GM19395 (cell line): Measurements from ENCODE around the gene KIF7.

Experiments
- ATAC-seq: cut with Tn5 transposase; IDR thresholded peaks from one replicate; pipeline ENCODE4 v1.9.1; 2021; ENCODE audit warnings: mild to moderate bottlenecking, moderate library complexity; ENCODE audit not compliant: unreplicated experiment

Gene KIF7

GRCh38 chr15:89649716-89650115 is 5.6 kb downstream of the KIF7 start:
- no peak for ATAC-seq

GRCh38 chr15:89649013-89649625 is 6.1 kb downstream of the KIF7 start:
- ATAC-seq = no peak

GRCh38 chr15:89648106-89649012 is 6.9 kb downstream of the KIF7 start:
- ATAC-seq = no peak

- ATAC-seq = peak; percentile 57
These were observed 7.9 kb downstream of the KIF7 start for GRCh38 chr15:89647191-89647851.

GRCh38 chr15:89646416-89647141 is 8.7 kb downstream of the KIF7 start:
- no peak for ATAC-seq

- no peak for ATAC-seq
These were observed 9.6 kb downstream of the KIF7 start for GRCh38 chr15:89645680-89646079.

GRCh38 chr15:89642106-89642505 is 13.2 kb downstream of the KIF7 start:
- ATAC-seq = no peak

- no peak for ATAC-seq
These were observed 14.2 kb downstream of the KIF7 start for GRCh38 chr15:89641053-89641452.

GRCh38 chr15:89640245-89640644 is 15.0 kb downstream of the KIF7 start:
- ATAC-seq = no peak

GRCh38 chr15:89633585-89633984 is 21.7 kb downstream of the KIF7 start:
- ATAC-seq = no peak

GRCh38 chr15:89632563-89633430 is 22.5 kb downstream of the KIF7 start:
- no peak for ATAC-seq

- no peak for ATAC-seq
These were observed 23.4 kb downstream of the KIF7 start for GRCh38 chr15:89631902-89632264.

- ATAC-seq = no peak
These were observed 24.0 kb downstream of the KIF7 start for GRCh38 chr15:89630974-89631901.

GRCh38 chr15:89630260-89630659 is 25.0 kb downstream of the KIF7 start:
- ATAC-seq = no peak

- ATAC-seq = no peak
These were observed 25.4 kb downstream of the KIF7 start for GRCh38 chr15:89629829-89630228.

GRCh38 chr15:89628806-89629715 is 26.2 kb downstream of the KIF7 start:
- no peak for ATAC-seq

- no peak for ATAC-seq
These were observed 27.0 kb downstream of the KIF7 start for GRCh38 chr15:89628301-89628700.
